ENCODE results near the gene C10orf67. TPM values are rescaled to one million over a fixed set of nuclear protein-coding genes. Genes with fewer than 3 reads are reported as not detected.

Gene C10orf67
- total and polyA plus RNA-seq, 9 of the 15 experiments (the other 6 are each of a cell fraction or from before 2014, with no cell fraction given) = not detected

GRCh38 chr10:23342213-23342884, 2.2 kb downstream of the C10orf67 start:
- in situ Hi-C loops (cut with MboI) (loop anchor here (25.0 kb wide), 1 partner anchor 345 kb away; no protein-coding TSS in a partner anchor), intact Hi-C loops (cut with micrococcal nuclease) (no loop called here)
- H3K9ac ChIP-seq (ENCODE audit: insufficient read depth in 1 of 2, low read depth in 2 of 2, low read length in 2 of 2) = no peak overlapping the region
- peaks cover 8 to 21% of the 10 kb centered on the region in 2 experiments; a peak in 4 of 5 replicates for H3K27me3 ChIP-seq (ENCODE audit: control insufficient read depth in 2 of 2, insufficient read depth in 2 of 2, low read length in 2 of 2)
- no peaks in the 10 kb centered on the region for H3K79me2 ChIP-seq (ENCODE audit: control insufficient read depth, insufficient read depth, low read length)
- no peaks in the 10 kb centered on the region for H3K36me3 ChIP-seq (ENCODE audit: control insufficient read depth, insufficient read depth, low read length)
- WGBS (ENCODE audit: insufficient coverage, low coverage, missing lambda C conversion rate) = under 1% methylated on average over 11 of the region's 11 CpGs
- no TSS peak for BruUV-seq (replicated peaks)
- no peak overlapping the region for H3K27ac ChIP-seq (ENCODE audit: extremely low read depth, low read depth, low read length)
- peaks cover 0 to 10% of the 10 kb centered on the region in 2 experiments; a peak in 2 of 5 replicates for H3K4me1 ChIP-seq (replicated peaks in 1 of 2; ENCODE audit: control insufficient read depth in 2 of 2, insufficient read depth in 2 of 2, low read length in 2 of 2)
- ATAC-seq (no peak), DNase-seq (ENCODE audit: extremely low read depth in 1 of 4, low spot score in 3 of 4) (no peak), FAIRE-seq (no peak)
- no peak overlapping the region for H2AFZ ChIP-seq (ENCODE audit: low read depth, low read length)
- H3K4me2 ChIP-seq (ENCODE audit: insufficient read depth, low read length) = no peak overlapping the region
- no peak for TF ChIP-seq TGIF2 (CRISPR knock-in tag; IDR thresholded peaks at IDR 0.05)
- TF ChIP-seq, protein P1, sequence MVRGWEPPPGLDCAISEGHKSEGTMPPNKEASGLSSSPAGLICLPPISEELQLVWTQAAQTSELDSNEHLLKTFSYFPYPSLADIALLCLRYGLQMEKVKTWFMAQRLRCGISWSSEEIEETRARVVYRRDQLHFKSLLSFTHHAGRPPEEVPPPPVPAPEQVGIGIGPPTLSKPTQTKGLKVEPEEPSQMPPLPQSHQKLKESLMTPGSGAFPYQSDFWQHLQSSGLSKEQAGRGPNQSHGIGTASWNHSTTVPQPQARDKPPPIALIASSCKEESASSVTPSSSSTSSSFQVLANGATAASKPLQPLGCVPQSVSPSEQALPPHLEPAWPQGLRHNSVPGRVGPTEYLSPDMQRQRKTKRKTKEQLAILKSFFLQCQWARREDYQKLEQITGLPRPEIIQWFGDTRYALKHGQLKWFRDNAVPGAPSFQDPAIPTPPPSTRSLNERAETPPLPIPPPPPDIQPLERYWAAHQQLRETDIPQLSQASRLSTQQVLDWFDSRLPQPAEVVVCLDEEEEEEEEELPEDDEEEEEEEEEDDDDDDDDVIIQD (CRISPR knock-in tag; IDR thresholded peaks at IDR 0.05) = no peak
- CTCF ChIA-PET (ENCODE audit: low intra/inter-chr PET ratio) = no interaction called here
- no peaks in the 10 kb centered on the region for H3K9me1 ChIP-seq (ENCODE audit: control insufficient read depth, insufficient read depth, low read length)
- peaks cover 4% of the 10 kb centered on the region; the same call in 1 of the 2 replicates for H4K20me1 ChIP-seq (replicated peaks; ENCODE audit: control insufficient read depth, insufficient read depth, low read length)
- no peaks in the 10 kb centered on the region for H3K9me3 ChIP-seq (replicated peaks; ENCODE audit: control insufficient read depth, insufficient read depth, low read depth, low read length)
- H3K4me3 ChIP-seq = no peak overlapping the region
- POLR2A ChIA-PET = interaction anchor here (1.0 kb wide), 1 partner anchor 16 kb away, joined by 3 read pairs; no protein-coding TSS in a partner anchor

GRCh38 chr10:23341004-23341403, 3.6 kb downstream of the C10orf67 start:
- intact Hi-C loops (cut with micrococcal nuclease) (no loop called here), in situ Hi-C loops (cut with MboI) (loop anchor here (25.0 kb wide), 1 partner anchor 346 kb away; no protein-coding TSS in a partner anchor)
- no peak overlapping the region for H3K9ac ChIP-seq (ENCODE audit: insufficient read depth in 1 of 2, low read depth in 2 of 2, low read length in 2 of 2)
- H3K4me3 ChIP-seq = no peak overlapping the region
- ChIA-PET CTCF (ENCODE audit: low intra/inter-chr PET ratio) (no interaction called here), POLR2A (no interaction called here)
- no peak for ATAC-seq
- H3K27ac ChIP-seq (ENCODE audit: extremely low read depth, low read depth, low read length) = no peak overlapping the region
- H3K79me2 ChIP-seq (ENCODE audit: control insufficient read depth, insufficient read depth, low read length) = no peaks in the 10 kb centered on the region
- peaks cover 4% of the 10 kb centered on the region; the same call in 1 of the 2 replicates for H4K20me1 ChIP-seq (replicated peaks; ENCODE audit: control insufficient read depth, insufficient read depth, low read length)
- no TSS peak for BruUV-seq (replicated peaks)
- no peaks in the 10 kb centered on the region for H3K9me3 ChIP-seq (replicated peaks; ENCODE audit: control insufficient read depth, insufficient read depth, low read depth, low read length)
- peaks cover 8 to 21% of the 10 kb centered on the region in 2 experiments; a peak in 4 of 5 replicates for H3K27me3 ChIP-seq (ENCODE audit: control insufficient read depth in 2 of 2, insufficient read depth in 2 of 2, low read length in 2 of 2)
- 0% methylated on average over 2 of the region's 2 CpGs for WGBS (ENCODE audit: insufficient coverage, low coverage, missing lambda C conversion rate)
- FAIRE-seq = no peak
- H3K36me3 ChIP-seq (ENCODE audit: control insufficient read depth, insufficient read depth, low read length) = no peaks in the 10 kb centered on the region
- no peak overlapping the region for H3K4me2 ChIP-seq (ENCODE audit: insufficient read depth, low read length)
- H3K4me1 ChIP-seq (replicated peaks in 1 of 2; ENCODE audit: control insufficient read depth in 2 of 2, insufficient read depth in 2 of 2, low read length in 2 of 2) = peaks cover 0 to 10% of the 10 kb centered on the region in 2 experiments; a peak in 2 of 5 replicates
- DNase-seq (ENCODE audit: extremely low read depth in 1 of 4, low spot score in 3 of 4) = no peak
- no peak overlapping the region for H2AFZ ChIP-seq (ENCODE audit: low read depth, low read length)
- H3K9me1 ChIP-seq (ENCODE audit: control insufficient read depth, insufficient read depth, low read length) = no peaks in the 10 kb centered on the region
- TF ChIP-seq MYNN (IDR thresholded peaks at IDR 0.05) (no peak), MYNN (CRISPR knock-in tag; IDR thresholded peaks at IDR 0.05) (no peak), ZBTB8A (IDR thresholded peaks at IDR 0.05; ENCODE audit: partially characterized antibody) (no peak), POLR2G (IDR thresholded peaks at IDR 0.05; ENCODE audit: low read depth, low read length) (no peak), CAMTA2 (CRISPR knock-in tag; conservative IDR thresholded peaks at IDR 0.05) (no peak), ETV6 (IDR thresholded peaks at IDR 0.05; ENCODE audit: borderline replicate concordance in 1 of 2, low read depth in 2 of 2, low read length in 1 of 2) (no peak), ETV6 (CRISPR knock-in tag; IDR thresholded peaks at IDR 0.05; ENCODE audit: borderline replicate concordance) (no peak), MXI1 (IDR thresholded peaks at IDR 0.05; ENCODE audit: low read depth, low read length) (no peak), FOXM1 (IDR thresholded peaks at IDR 0.05; ENCODE audit: low read depth) (no peak), FOXM1 (CRISPR knock-in tag; IDR thresholded peaks at IDR 0.05; ENCODE audit: low read depth) (no peak)
- TF ChIP-seq, protein P2, sequence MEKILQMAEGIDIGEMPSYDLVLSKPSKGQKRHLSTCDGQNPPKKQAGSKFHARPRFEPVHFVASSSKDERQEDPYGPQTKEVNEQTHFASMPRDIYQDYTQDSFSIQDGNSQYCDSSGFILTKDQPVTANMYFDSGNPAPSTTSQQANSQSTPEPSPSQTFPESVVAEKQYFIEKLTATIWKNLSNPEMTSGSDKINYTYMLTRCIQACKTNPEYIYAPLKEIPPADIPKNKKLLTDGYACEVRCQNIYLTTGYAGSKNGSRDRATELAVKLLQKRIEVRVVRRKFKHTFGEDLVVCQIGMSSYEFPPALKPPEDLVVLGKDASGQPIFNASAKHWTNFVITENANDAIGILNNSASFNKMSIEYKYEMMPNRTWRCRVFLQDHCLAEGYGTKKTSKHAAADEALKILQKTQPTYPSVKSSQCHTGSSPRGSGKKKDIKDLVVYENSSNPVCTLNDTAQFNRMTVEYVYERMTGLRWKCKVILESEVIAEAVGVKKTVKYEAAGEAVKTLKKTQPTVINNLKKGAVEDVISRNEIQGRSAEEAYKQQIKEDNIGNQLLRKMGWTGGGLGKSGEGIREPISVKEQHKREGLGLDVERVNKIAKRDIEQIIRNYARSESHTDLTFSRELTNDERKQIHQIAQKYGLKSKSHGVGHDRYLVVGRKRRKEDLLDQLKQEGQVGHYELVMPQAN (IDR thresholded peaks at IDR 0.05; ENCODE audit: borderline replicate concordance) = no peak

Measured in K562 (cell line).